DMS 273 treated with DMSO at 0.1 percent for 48 hours (cell line): ENCODE results near the gene KCNV2.

Source experiments
- DNase-seq: peaks from one replicate; lab custom pipeline; 2025; lab: John Stamatoyannopoulos, UW

The KCNV2 gene

DNA sequence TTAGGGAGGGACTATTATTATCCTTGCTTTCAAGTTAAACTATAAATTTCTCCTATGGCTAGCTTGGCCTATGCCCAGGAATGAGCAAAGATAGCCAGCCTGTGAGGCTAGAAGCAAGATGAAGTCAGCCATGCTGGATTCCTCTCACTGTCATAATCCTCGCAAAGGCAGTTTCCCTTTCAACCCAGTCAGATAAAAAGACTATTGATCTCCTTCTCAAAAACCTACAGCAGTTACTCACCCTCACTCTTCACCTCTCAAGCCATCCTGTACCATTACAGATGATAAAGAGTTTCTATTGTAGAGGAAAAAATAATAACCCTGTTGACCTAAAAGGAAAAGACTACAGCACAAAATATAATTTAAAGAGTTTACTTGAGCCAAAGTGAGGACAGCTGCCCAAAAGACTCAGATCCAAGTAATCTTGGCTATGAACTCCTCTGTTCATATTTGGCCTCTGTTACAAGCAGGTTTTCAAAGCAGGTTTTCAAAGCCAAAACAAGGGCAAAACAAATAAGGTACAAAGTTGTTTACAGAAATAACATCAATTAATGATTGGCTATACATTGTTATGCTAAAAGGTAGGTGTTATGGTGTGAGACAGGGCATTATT, 41.7 kb downstream of the KCNV2 start:
- DNase-seq, result no peak

DNA sequence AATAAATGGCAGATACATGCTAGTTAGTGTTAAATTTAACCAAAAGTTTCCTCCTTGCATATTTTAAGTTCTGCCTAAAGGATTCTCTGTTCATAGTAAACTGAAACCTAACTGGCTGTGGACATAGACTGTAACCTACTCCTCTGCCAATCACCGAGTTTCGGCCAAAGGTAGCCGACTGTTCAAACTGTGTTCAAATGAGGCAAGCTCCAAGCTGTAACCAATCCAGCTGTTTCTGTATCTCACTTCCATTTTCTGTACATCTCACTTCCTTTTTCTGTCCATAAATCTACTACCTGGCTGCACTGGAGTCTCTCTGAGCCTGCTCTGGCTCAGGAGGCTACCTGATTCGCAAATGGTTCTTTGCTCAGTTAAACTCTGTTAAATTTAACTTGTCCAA, 44.1 kb downstream of the KCNV2 start:
- DNase-seq, result no peak

DNA sequence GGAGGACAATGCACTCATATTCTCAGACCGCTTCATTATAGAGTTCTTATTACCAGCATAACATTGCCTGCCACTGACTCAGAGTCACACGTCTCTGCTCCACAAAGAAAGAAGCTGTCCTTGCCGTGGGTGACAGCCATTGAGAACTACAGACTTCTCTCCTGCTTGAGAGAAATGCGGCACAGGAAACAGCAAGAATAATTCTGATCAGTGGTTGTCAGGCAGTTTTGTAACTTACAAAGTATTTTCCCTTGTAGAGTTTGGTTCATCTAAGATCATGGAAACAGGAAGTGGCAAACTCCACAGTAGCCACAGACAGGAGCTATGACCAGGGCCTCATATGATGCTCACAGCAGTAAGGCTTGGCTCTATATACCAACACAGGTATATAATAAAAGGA, 47.0 kb downstream of the KCNV2 start:
- DNase-seq, result no peak

DNA sequence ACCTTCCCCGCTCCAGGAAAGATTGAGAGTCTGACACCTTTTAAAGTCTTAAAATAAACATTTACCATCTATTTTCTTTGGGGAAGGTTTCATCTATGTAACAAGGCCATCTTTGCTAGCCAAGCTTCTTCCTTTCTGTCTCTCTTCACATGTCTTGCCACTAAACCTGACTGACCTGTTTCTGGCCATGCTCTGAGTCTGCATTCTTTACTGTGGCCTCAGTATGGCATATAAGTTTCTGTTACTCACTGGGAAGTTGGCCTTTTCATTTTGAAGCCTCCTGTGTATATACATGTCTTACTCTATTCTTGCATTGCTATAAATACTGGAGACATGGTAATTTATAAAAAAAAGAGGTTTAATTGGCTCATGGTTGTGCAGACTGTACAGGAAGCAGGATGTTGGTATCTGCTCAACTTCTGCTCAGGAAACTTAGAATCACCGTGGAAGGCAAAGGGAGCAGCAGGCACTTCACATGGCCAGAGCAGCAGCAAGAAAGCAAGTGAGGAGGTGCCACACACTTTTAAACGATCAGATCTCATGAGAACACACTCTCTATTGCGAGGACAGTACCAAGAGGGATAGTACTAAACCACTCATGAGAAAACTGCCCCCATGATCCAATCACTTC, 48.1 kb downstream of the KCNV2 start:
- DNase-seq, result no peak

DNA sequence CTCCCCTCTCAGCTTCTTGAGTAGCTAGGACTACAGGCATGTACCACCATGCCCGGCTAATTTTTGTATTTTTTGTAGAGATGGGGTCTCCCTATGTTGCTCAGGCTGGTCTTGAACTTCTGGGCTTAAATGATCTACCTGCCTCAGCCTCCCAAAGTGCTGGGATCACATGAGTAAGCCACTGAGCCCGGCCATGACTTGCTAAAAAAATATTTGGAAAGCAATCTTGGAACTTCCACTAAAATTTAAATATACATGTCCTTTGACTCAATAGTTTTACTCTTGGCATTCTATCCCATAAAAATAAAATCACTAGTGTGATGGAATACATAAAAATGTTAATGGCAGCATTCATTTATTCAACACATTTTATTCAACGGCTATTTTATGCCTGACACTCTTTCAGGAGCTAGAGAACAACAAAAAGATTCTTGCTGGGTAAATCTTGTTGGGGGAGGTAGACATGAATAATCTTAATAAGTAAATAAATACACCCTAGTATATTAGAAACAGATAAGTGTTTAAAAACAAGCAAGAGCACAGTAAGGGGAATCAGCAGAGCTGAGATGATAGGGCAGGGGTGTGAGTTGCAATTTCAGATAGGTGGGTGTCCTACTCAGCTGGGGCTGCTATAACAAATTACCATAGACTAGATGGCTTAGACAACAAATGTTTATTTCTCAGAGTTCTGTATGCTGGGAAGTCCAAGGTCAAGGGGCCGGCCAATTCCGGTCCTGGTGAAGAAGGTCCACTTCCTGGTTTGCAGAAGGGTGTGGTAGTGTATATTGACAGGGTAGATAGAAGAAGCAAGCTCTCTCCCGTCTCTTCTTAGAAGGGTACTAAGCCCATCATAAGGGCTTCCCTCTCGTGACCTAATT, 50.7 kb downstream of the KCNV2 start:
- no peak for DNase-seq

DNA sequence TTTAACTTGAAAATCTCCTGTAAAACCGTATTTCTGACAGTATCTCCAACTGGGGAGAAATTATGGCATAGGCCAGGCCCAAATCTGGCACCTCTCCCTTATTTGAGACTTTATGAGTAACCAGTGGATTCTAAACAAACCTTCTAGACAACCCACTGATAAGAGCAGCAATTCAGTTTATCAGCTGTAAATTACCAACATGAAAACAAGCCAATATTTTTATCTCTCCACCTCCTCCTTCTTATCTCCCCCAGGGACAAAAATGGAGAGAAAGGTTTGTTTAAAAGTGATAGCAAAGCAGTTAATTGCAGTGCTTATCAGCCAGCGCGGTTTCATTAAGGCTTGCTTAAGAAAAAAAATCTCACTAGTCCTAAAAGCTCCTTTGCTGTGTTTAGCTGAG, 53.8 kb downstream of the KCNV2 start:
- DNase-seq, result no peak

DNA sequence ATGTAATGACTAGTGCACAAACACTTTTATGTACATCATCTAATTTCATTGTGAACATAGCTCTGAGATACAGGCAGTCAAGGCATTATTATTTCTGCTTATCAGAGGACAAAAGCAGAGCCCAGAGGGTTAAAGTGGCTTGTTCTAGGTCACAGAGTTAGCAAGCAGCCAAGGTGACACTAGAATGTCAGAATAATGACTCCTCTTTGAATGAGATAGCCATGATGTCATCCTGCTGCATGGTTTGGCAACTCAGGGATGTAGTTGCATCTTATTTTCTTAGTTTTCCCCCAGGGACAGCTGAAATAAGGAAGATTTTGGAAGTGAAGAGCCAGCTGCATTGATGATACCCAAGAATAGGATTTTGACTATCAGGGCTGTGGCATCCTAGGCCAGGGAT, 54.4 kb downstream of the KCNV2 start:
- DNase-seq, result no peak

DNA sequence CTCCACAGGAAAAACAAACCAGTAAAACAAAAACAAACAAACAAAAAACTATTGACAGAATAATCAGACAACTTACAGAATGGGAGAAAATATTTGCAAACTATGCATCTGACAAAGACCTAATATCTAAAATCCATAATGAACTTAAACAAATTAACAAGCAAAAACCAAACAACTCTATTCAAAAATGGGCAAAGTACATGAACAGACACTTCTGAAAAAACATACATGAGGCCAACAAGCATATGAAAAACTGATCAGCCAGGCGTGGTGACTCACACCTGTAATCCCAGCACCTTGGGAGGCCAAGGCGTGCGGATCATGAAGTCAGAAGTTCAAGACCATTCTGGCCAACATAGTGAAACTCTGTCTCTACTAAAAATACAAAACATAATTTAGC, 60.1 kb downstream of the KCNV2 start:
- no peak for DNase-seq

DNA sequence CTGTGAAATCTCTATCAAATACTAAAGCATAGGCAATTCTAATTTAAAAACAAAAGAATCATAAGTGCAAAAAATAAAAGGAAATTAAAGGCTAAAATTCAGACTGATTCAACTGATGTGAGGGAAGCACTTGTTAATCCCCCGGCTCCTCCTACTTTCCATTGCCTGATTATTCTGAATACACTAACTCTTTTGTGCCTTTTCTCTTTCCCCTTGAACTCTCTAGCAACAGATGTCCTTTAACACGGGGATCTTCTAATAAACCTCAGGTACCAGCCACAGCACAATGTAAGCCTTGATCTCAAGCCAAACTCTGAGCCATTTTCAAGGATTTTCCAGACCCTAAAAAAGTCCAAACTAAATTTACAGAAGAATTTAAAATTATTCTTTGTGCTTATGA, 61.5 kb downstream of the KCNV2 start:
- no peak for DNase-seq
